Fibroblast of mammary gland (primary cell): ENCODE measurements around the gene OPN4.

Experiments used
- DNase-seq: peaks from one replicate; pipeline ENCODE4 v3.0.0-alpha.2; 2010; ENCODE audit warnings: low read depth
- H3K4me3 ChIP-seq: 2 replicates; pipeline ENCODE4 v1.5.1; 2011; ENCODE audit warnings: low read depth, mild to moderate bottlenecking, low read length, moderate library complexity; ENCODE audit not compliant: control insufficient read depth
- CTCF ChIP-seq: conservative IDR thresholded peaks from 2 replicates; pipeline ENCODE4 v1.5.1; 2011; ENCODE audit warnings: low read depth, low read length, inconsistent platforms; ENCODE audit not compliant: control insufficient read depth, insufficient read depth

OPN4 gene

GRCh38 chr10:86690657-86691084 lies 36.3 kb downstream of the OPN4 start:
- TF ChIP-seq CTCF = no peak
- H3K4me3 ChIP-seq = no peak overlapping the region
- DNase-seq = no peak

GRCh38 chr10:86691333-86692022 lies 37.1 kb downstream of the OPN4 start:
- no peak for TF ChIP-seq CTCF

GRCh38 chr10:86692023-86692514 lies 37.7 kb downstream of the OPN4 start:
- DNase-seq = no peak
- TF ChIP-seq CTCF = no peak
- no peak overlapping the region for H3K4me3 ChIP-seq

More at GRCh38 chr10:86691333-86692022, 37.1 kb downstream of the OPN4 start:
- no peak for DNase-seq
- H3K4me3 ChIP-seq = no peak overlapping the region

GRCh38 chr10:86692664-86693063 lies 38.3 kb downstream of the OPN4 start:
- DNase-seq = no peak
- no peak overlapping the region for H3K4me3 ChIP-seq
- TF ChIP-seq CTCF = no peak

- no peak overlapping the region for H3K4me3 ChIP-seq
These were observed 38.9 kb downstream of the OPN4 start for GRCh38 chr10:86693275-86693674.

GRCh38 chr10:86693721-86694369 lies 39.5 kb downstream of the OPN4 start:
- H3K4me3 ChIP-seq = no peak overlapping the region
- TF ChIP-seq CTCF = peak; percentile 74
- DNase-seq = peak; percentile 57

More at GRCh38 chr10:86693275-86693674, 38.9 kb downstream of the OPN4 start:
- no peak for TF ChIP-seq CTCF
- DNase-seq = no peak
